Heart left ventricle (tissue), 13 donors: Measurements from ENCODE around the gene GPC3.

Experiments
- POLR2A ChIP-seq, 2 donors: fragments of 450-650 bp; IDR thresholded peaks; one replicate each; pipeline ENCODE4 v1.6.1; 2017; ENCODE audit warnings: antibody characterized with exemption in 2 of 2, mild to moderate bottlenecking in 2 of 2, moderate library complexity in 2 of 2
- TF ChIP-seq, protein P1 (sequence below), 12 donors: fragments of 200-600 bp; sonication (generic) in 4 of 12; IDR thresholded peaks; one replicate each; pipeline versions ENCODE4 v1.5.0 to v1.8.0; 2018 to 2022; ENCODE audit warnings: antibody characterized with exemption in 12 of 12, mild to moderate bottlenecking in 5 of 12
- donor health status: ischemic (EF 13 %, LVEDD 7.1; RV severe dilation, severe dysfunction).
- donor health status: DM: no; HTN: yes; CAD: no.
- donor health status: DM: no; HTN: no; CAD: no.
- donor health status: ischemic (EF 25% LVEDD 6.9; RV normal size, moderate dysfunction).
- donor health status: ischemic (EF 25% LVEDD 5.7; RV mildly dilated, moderate dysfunction).
- donor health status: ischemic (EF 35%, LVEDD 5.7; RV mildly dilated, moderate dysfunction).
- donor health status: nonischemic (EF 11% LVEDD 7.7; RV severe dilation, severe dysfunction).
- donor health status: DM: yes; HTN: yes; CAD: no.
- donor health status: PGD.
- donor health status: ischemic (EF 29% LVEDD 5.4; RV normal size, mild dysfunction).
- donor health status: nonischemic (EF 23%, LVEDD 6.1; RV moderate dilation, normal function).

DNA sequence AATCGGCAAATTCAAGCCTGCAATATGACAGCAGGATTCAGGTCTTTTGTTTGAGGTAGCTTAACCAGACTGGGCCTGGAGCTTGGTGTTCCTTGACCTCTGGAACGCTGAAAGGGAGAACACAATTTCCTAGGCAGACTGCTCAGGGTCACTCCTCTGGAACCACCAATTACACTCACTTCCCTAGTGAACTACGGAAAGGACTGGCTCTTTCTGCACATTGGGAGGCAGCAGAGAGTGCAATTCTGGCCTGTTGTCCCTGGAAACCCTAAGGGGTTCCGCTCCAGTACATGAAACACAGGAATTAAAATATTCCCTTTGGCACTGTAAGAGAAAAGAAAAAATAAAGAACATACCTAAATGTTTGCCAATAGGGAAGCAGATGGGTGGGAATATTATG, 58.6 kb downstream of the GPC3 start:
- TF ChIP-seq, protein P1, sequence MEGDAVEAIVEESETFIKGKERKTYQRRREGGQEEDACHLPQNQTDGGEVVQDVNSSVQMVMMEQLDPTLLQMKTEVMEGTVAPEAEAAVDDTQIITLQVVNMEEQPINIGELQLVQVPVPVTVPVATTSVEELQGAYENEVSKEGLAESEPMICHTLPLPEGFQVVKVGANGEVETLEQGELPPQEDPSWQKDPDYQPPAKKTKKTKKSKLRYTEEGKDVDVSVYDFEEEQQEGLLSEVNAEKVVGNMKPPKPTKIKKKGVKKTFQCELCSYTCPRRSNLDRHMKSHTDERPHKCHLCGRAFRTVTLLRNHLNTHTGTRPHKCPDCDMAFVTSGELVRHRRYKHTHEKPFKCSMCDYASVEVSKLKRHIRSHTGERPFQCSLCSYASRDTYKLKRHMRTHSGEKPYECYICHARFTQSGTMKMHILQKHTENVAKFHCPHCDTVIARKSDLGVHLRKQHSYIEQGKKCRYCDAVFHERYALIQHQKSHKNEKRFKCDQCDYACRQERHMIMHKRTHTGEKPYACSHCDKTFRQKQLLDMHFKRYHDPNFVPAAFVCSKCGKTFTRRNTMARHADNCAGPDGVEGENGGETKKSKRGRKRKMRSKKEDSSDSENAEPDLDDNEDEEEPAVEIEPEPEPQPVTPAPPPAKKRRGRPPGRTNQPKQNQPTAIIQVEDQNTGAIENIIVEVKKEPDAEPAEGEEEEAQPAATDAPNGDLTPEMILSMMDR (IDR thresholded peaks at IDR 0.05): no peak
- TF ChIP-seq POLR2A (IDR thresholded peaks at IDR 0.05): no peak
